NCI-H446 (cell line): Measurements from ENCODE around the gene PREX1.

ENCODE experiments used
- DNase-seq, 2 experiments: peaks; one replicate each; lab custom pipeline; 2025; lab: John Stamatoyannopoulos, UW

The PREX1 gene

GRCh38 chr20:48717095-48717672 is 110.6 kb downstream of the PREX1 start:
- no peak for DNase-seq

GRCh38 chr20:48716541-48716940 is 111.3 kb downstream of the PREX1 start:
- DNase-seq: no peak

- DNase-seq: no peak
These were observed 111.7 kb downstream of the PREX1 start for GRCh38 chr20:48716086-48716485.

- no peak for DNase-seq
These were observed 113.0 kb downstream of the PREX1 start for GRCh38 chr20:48714764-48715163.

- DNase-seq: no peak
These were observed 115.9 kb downstream of the PREX1 start for GRCh38 chr20:48711696-48712464.

- DNase-seq: no peak
These were observed 116.8 kb downstream of the PREX1 start for GRCh38 chr20:48711044-48711428.

- no peak for DNase-seq
These were observed 117.3 kb downstream of the PREX1 start for GRCh38 chr20:48710341-48711043.

GRCh38 chr20:48709744-48710143 is 118.1 kb downstream of the PREX1 start:
- DNase-seq: no peak

GRCh38 chr20:48709058-48709691 is 118.6 kb downstream of the PREX1 start:
- DNase-seq: no peak

- no peak for DNase-seq
These were observed 119.2 kb downstream of the PREX1 start for GRCh38 chr20:48708630-48709029.

- no peak for DNase-seq
These were observed 119.7 kb downstream of the PREX1 start for GRCh38 chr20:48708116-48708515.

GRCh38 chr20:48706710-48707365 is 121.0 kb downstream of the PREX1 start:
- DNase-seq: no peak

GRCh38 chr20:48706116-48706656 is 121.6 kb downstream of the PREX1 start:
- DNase-seq: no peak

- DNase-seq: no peak
These were observed 122.3 kb downstream of the PREX1 start for GRCh38 chr20:48705240-48706115.

- no peak for DNase-seq
These were observed 123.0 kb downstream of the PREX1 start for GRCh38 chr20:48704761-48705160.

- DNase-seq: peak; percentile 34 to 88
These were observed 124.1 kb downstream of the PREX1 start for GRCh38 chr20:48703511-48704219.

GRCh38 chr20:48703107-48703506 is 124.7 kb downstream of the PREX1 start:
- DNase-seq: peak; percentile 34 to 74

GRCh38 chr20:48702455-48702913 is 125.3 kb downstream of the PREX1 start:
- DNase-seq: no peak

GRCh38 chr20:48701702-48702101 is 126.1 kb downstream of the PREX1 start:
- no peak for DNase-seq
